Measurements from ENCODE around the gene TSPAN18.
A peak's percentile ranks its signal among the peaks of the same experiment; 100 is the strongest.

Gene TSPAN18

GRCh38 chr11:44916331-44916730 is 189.6 kb downstream of the TSPAN18 start:
- DNase-seq (ENCODE audit: low read depth in 2 of 2): no peak

GRCh38 chr11:44916801-44917385 is 190.1 kb downstream of the TSPAN18 start:
- no peak for DNase-seq (ENCODE audit: low read depth in 2 of 2)

GRCh38 chr11:44917741-44918140 is 191.0 kb downstream of the TSPAN18 start:
- no peak for DNase-seq (ENCODE audit: low read depth in 2 of 2)

- no peak for DNase-seq (ENCODE audit: low read depth in 2 of 2)
Measured at GRCh38 chr11:44920451-44920850, 193.7 kb downstream of the TSPAN18 start.

GRCh38 chr11:44923115-44923514 is 196.4 kb downstream of the TSPAN18 start:
- DNase-seq (ENCODE audit: low read depth in 2 of 2): no peak

- DNase-seq (ENCODE audit: low read depth in 2 of 2): no peak
Measured at GRCh38 chr11:44923806-44924205, 197.0 kb downstream of the TSPAN18 start.

- no peak for DNase-seq (ENCODE audit: low read depth in 2 of 2)
Measured at GRCh38 chr11:44926036-44926435, 199.3 kb downstream of the TSPAN18 start.

GRCh38 chr11:44927174-44927661 is 200.5 kb downstream of the TSPAN18 start:
- peak; percentile 47 to 55 for DNase-seq (ENCODE audit: low read depth in 2 of 2)

- no peak for DNase-seq (ENCODE audit: low read depth in 2 of 2)
Measured at GRCh38 chr11:44928144-44928543, 201.4 kb downstream of the TSPAN18 start.

GRCh38 chr11:44928816-44929215 is 202.1 kb downstream of the TSPAN18 start:
- DNase-seq (ENCODE audit: low read depth in 2 of 2): no peak

- no peak for DNase-seq (ENCODE audit: low read depth in 2 of 2)
Measured at GRCh38 chr11:44930588-44931302, 204.0 kb downstream of the TSPAN18 start.

GRCh38 chr11:44931466-44931865 is 204.7 kb downstream of the TSPAN18 start:
- DNase-seq (ENCODE audit: low read depth in 2 of 2): no peak

GRCh38 chr11:44934110-44934509 is 207.3 kb downstream of the TSPAN18 start:
- no peak for DNase-seq (ENCODE audit: low read depth in 2 of 2)

- DNase-seq (ENCODE audit: low read depth in 2 of 2): no peak
Measured at GRCh38 chr11:44934735-44935250, 208.0 kb downstream of the TSPAN18 start.

- DNase-seq (ENCODE audit: low read depth in 2 of 2): peak; percentile 69 to 85
Measured at GRCh38 chr11:44936525-44936924, 209.8 kb downstream of the TSPAN18 start.

- DNase-seq (ENCODE audit: low read depth in 2 of 2): no peak
Measured at GRCh38 chr11:44936951-44937543, 210.3 kb downstream of the TSPAN18 start.

GRCh38 chr11:44938066-44938691 is 211.4 kb downstream of the TSPAN18 start:
- no peak for DNase-seq (ENCODE audit: low read depth in 2 of 2)

GRCh38 chr11:44939673-44940395 is 213.1 kb downstream of the TSPAN18 start:
- DNase-seq (ENCODE audit: low read depth in 2 of 2): no peak

- no peak for DNase-seq (ENCODE audit: low read depth in 2 of 2)
Measured at GRCh38 chr11:44940404-44940803, 213.6 kb downstream of the TSPAN18 start.

- DNase-seq (ENCODE audit: low read depth in 2 of 2): no peak
Measured at GRCh38 chr11:44940835-44941234, 214.1 kb downstream of the TSPAN18 start.

GRCh38 chr11:44941259-44942021 is 214.7 kb downstream of the TSPAN18 start:
- no peak for DNase-seq (ENCODE audit: low read depth in 2 of 2)
